Ascending aorta (tissue), 2 donors: ENCODE data around the gene KCNN4. TPM values are rescaled to one million over a fixed set of nuclear protein-coding genes. Genes with fewer than 3 reads are reported as not detected.
"Not testable (repeated sequence)": the region's sequence is repeated elsewhere in the genome, so short reads cannot be mapped to it uniquely, and the experiment has no call there.

Source experiments
- DNase-seq, 2 donors: peaks; one replicate each; pipeline ENCODE4 v3.0.0-alpha.2; 2019; ENCODE audit warnings: low spot score in 2 of 2
- H3K27ac ChIP-seq, 2 donors: fragments of 200-600 bp; sonication (generic); one replicate each; pipeline ENCODE4 v1.5.1; 2016 to 2017; ENCODE audit warnings: mild to moderate bottlenecking in 1 of 2
- H3K27me3 ChIP-seq: fragments of 200-600 bp; sonication (generic); one replicate; pipeline ENCODE4 v1.5.1; 2017
- H3K36me3 ChIP-seq, 2 donors: fragments of 200-600 bp; sonication (generic); one replicate each; pipeline ENCODE4 v1.5.1; 2016
- H3K4me1 ChIP-seq, 2 donors: fragments of 200-600 bp; sonication (generic); one replicate each; pipeline ENCODE4 v1.5.1; 2016 to 2017; ENCODE audit warnings: mild to moderate bottlenecking in 1 of 2
- H3K4me3 ChIP-seq, 2 donors: fragments of 200-600 bp; sonication (generic); one replicate each; pipeline ENCODE4 v1.5.1; 2016 to 2017; ENCODE audit warnings: mild to moderate bottlenecking in 1 of 2
- H3K9me3 ChIP-seq, 2 donors: fragments of 200-600 bp; sonication (generic); one replicate each; pipeline ENCODE4 v1.5.1; 2016
- intact Hi-C: fragments of 100-400 bp; cut with DNase I; formaldehyde crosslinking; loops from one replicate; pipeline ENCODE4 v1.15.1; 2023
- total RNA-seq: library from RNA; depleted of rRNA; stranded (reverse); fragments of >200 nt; gene quantifications from one replicate; pipeline ENCODE4 v1.1.0, GENCODE V29; 2016
- TF ChIP-seq, protein P1 (sequence below), 3 experiments: fragments of 200-600 bp in 2 of 3; fragments of 450-650 bp in 1 of 3; sonication (generic) in 2 of 3; IDR thresholded peaks; one replicate each; pipeline ENCODE4 v1.5.1; 2016 to 2019; ENCODE audit warnings: antibody characterized with exemption in 3 of 3, mild to moderate bottlenecking in 1 of 3, moderate library complexity in 1 of 3

The KCNN4 gene
- 2.3 TPM for total RNA-seq

DNA sequence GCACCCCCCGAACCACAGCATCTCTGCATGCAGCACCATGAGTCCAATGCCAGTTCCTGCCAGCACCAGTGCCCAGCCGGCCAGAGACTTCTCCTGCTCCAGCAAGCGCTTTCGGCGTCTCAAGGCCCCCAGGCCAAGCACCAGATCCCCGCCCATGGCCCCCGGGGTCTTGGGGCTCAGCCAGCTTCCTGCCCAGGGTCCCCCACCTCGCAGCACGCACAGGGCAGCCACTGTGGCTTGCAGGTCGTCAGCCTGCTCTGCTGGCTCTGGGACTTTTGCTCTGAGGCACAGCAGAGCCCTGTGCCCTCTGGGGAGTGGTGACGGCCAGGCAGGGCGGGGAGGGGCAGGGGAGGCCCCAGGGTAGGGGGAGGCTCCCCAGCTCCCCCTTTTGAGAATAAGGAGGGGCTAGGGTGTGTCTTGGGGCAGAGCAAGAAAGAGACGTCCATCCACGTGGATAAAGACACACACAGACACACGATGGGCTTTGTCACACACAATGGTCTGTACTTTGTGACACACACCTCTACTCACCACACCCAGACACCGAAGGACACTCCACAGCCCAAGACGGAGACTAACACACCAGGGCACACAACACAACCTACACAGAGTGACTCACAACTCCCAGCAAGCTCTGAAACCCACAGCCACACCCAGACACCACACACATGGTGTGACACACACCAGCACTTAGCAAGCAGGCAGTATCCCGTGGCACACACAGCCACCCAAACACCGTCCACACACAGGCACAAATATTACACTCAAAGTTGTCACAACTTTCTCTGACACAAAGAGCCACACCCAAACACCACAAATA, at the start of gene KCNN4:
Gene KCNN4, minus strand, starts transcription at position 268 of the 820 bp plus-strand sequence. Its CDS starts 112 bp downstream, at position 156.
- Histone ChIP-seq H3K36me3 (no peaks in the 10 kb centered on the region), H3K27ac (no peak within 1 kb of the TSS), H3K4me1 (peaks cover 0 to 7% of the 10 kb centered on the region in 2 donors), H3K4me3 (peak within 1 kb of the TSS in 1 of 2 donors; percentile 30), H3K27me3 (no peaks in the 10 kb centered on the region), H3K9me3 (no peaks in the 10 kb centered on the region)
- intact Hi-C loops = no loop called here
- TF ChIP-seq, protein P1, sequence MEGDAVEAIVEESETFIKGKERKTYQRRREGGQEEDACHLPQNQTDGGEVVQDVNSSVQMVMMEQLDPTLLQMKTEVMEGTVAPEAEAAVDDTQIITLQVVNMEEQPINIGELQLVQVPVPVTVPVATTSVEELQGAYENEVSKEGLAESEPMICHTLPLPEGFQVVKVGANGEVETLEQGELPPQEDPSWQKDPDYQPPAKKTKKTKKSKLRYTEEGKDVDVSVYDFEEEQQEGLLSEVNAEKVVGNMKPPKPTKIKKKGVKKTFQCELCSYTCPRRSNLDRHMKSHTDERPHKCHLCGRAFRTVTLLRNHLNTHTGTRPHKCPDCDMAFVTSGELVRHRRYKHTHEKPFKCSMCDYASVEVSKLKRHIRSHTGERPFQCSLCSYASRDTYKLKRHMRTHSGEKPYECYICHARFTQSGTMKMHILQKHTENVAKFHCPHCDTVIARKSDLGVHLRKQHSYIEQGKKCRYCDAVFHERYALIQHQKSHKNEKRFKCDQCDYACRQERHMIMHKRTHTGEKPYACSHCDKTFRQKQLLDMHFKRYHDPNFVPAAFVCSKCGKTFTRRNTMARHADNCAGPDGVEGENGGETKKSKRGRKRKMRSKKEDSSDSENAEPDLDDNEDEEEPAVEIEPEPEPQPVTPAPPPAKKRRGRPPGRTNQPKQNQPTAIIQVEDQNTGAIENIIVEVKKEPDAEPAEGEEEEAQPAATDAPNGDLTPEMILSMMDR (IDR thresholded peaks at IDR 0.05) = no peak
- no peak for DNase-seq

DNA sequence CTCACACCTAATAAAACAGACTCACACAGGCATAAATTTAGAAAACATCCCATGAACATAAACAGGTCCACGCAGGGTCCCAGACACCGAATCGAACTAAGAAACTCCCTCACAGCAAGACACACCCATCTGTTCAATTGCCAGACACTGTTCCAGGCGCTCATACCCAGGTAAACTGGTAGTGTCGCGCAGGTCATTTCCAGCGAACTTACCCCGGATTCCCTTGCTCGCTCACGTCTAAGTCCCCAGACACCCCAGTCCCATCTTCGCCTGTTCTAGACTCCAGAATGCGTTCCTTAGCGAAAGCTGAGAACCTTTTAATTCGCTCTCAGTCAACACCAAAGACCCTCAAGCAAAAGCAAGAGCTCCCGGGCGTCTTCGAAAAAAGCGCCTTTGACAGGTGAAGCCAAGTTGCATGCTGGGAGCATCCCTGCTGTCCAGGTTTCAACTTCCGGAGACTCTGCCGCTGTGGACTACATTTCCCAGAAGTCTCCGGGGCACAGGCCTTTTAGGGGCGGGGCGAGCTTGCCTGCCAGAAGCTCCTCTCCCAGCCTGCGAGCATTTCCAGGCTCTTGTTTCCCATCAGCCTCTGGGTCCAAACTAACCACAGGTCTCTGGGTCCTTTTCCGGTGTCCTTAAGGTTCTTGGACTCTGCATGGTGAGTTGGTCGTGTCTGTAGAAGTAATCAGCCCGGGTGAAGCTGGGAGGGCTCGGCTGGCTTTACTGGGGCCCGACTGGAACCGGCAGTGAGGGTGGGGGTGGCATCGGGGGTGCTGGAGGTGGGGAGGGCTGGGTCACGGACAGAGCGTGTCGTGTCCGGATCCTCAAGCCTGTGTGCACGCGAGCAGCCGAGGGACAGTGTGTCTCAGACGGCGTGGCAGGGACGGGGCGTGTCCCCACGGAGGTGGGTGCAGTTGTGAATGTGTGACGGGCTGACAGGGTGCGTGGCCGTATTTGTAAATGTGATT, 46.3 kb upstream of the KCNN4 start, which contains the start of gene ZNF283:
Gene ZNF283, plus strand, starts transcription at position 535 of the 968 bp plus-strand sequence. CDS start 6,184 bp downstream, outside the sequence.
- Histone ChIP-seq H3K4me3 (peak within 1 kb of the TSS; percentile 56 to 75), H3K27me3 (no peaks in the 10 kb centered on the region), H3K4me1 (peaks cover 3 to 10% of the 10 kb centered on the region in 2 donors), H3K9me3 (peaks cover 0 to 3% of the 10 kb centered on the region in 2 donors), H3K27ac (peak within 1 kb of the TSS; percentile 48 to 51), H3K36me3 (peaks cover 18 to 38% of the 10 kb centered on the region in 2 donors)
- TF ChIP-seq, protein P1 (IDR thresholded peaks at IDR 0.05) = no peak
- intact Hi-C loops = loop anchor here (1.0 to 10.0 kb wide), 5 partner anchors 72 to 288 kb away; partner anchors contain the start of genes SMG9, ZNF221, ZNF225 and ZNF230
- peak; percentile 60 to 94 for DNase-seq

DNA sequence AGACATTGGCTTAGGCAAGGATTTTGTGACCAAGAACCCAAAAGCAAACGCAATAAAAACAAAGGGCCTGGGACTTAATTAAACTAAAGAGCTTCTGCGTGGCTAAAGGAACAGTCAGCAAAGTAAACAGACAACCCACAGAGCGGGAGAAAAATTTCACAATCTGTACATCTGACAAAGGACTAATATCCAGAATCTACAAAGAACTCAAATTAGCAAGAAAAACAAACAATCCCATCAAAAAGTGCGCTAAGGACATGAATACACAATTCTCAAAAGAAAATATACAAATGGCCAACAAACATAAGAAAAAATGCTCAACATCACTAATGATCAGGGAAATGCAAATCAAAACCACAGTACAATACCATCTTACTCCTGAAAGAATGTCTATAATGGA, 43.8 kb upstream of the KCNN4 start:
- DNase-seq, H3K27me3 ChIP-seq, H3K4me3 ChIP-seq, H3K27ac ChIP-seq, H3K9me3 ChIP-seq: not testable (repeated sequence)
- intact Hi-C loops = loop anchor here (10.0 kb wide), 1 partner anchor 290 kb away; the partner anchor contains the start of gene ZNF225
- Histone ChIP-seq H3K4me1 (peaks cover 3 to 10% of the 10 kb centered on the region in 2 donors), H3K36me3 (peaks cover 4 to 13% of the 10 kb centered on the region in 2 donors)

DNA sequence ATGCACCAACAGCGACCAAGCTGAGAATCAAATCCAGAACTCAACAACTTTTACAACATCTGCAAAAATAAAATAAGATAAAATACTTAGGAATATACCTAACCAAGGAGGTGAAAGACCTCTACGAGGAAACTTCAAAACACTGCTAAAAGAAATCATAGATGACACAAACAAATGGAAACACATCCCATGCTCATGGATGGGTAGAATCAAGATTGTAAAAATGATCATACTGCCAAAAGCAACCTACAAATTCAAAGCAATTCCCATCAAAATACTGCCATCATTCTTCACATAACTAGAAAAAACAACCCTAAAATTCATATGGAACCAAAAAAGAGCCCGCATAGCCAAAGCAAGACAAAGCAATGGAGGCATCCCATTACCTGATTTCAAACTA, 43.1 kb upstream of the KCNN4 start:
- H3K27me3 ChIP-seq, H3K4me3 ChIP-seq, H3K27ac ChIP-seq, DNase-seq, H3K9me3 ChIP-seq, H3K36me3 ChIP-seq: not testable (repeated sequence)
- H3K4me1 ChIP-seq = peaks cover 3 to 10% of the 10 kb centered on the region in 2 donors
- intact Hi-C loops = loop anchor here (10.0 kb wide), 1 partner anchor 291 kb away; the partner anchor contains the start of gene ZNF225

DNA sequence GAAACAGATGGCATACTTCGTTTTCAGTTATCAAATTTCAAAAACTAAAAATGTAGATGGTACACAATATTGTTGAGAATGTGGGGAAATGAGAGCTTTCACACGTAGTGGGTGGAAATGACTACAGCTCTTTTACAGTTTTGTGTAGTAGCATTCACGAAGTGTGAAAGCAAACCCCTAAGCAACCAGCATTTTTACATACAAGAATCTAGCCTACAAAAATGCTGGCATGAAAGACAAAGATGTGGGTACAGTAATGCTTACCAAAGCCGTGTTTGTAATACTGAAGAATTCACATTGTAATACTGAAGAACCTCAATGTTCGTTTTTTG, 40.1 kb upstream of the KCNN4 start:
- no peak overlapping the region for H3K27ac ChIP-seq
- H3K4me1 ChIP-seq = no peaks in the 10 kb centered on the region
- no peaks in the 10 kb centered on the region for H3K36me3 ChIP-seq
- H3K4me3 ChIP-seq = peak overlapping the region; percentile 32 to 60
- no peaks in the 10 kb centered on the region for H3K9me3 ChIP-seq
- H3K27me3 ChIP-seq = no peaks in the 10 kb centered on the region
- no peak for DNase-seq
- TF ChIP-seq, protein P1 (IDR thresholded peaks at IDR 0.05) = no peak
- intact Hi-C loops = loop anchor here (10.0 kb wide), 1 partner anchor 294 kb away; the partner anchor contains the start of gene ZNF225
